ENCODE measurements around the gene FER.
"Not testable (repeated sequence)": the region's sequence is repeated elsewhere in the genome, so short reads cannot be mapped to it uniquely, and the experiment has no call there.

FER gene

DNA sequence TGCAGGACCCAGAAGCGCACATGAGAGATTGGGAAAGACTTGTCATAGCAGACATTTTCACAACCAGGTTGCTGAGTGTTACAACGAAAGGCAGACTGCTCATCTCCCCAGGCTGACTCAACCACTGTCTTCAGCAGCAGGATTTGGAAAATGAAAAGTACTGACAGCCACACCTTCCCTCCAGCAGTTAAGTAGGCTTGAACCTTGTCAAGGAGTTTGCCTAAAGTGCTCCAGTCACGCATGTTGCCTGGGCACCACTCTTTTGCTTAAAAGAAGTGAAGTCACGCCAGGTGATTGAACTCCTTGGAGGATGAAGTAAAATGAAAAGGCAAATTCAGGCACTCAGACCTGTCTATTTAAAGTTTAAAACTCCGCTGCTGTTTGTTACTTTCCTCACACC is 304.5 kb downstream of the FER start:
- DNase-seq: not testable (repeated sequence)

DNA sequence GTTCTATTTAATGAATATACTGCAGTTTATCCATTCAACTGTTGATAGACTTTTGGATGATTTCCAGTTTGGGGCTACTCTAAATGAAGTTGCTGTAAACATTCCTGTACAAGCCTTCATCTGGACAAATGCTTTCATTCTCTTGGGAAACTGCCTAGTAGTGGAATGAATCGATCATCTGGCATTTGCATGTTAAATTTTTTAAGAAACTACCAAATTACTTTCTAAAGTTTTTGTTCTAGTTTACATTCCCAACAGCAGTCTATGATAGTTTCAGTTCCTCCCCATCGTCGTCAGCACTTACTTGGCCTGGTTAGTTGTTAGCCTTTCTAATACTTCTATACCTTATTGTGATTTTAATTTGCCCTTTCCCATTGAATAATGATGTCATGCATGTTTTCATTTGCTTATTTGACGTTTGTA is 306.3 kb downstream of the FER start:
- no peak for DNase-seq

DNA sequence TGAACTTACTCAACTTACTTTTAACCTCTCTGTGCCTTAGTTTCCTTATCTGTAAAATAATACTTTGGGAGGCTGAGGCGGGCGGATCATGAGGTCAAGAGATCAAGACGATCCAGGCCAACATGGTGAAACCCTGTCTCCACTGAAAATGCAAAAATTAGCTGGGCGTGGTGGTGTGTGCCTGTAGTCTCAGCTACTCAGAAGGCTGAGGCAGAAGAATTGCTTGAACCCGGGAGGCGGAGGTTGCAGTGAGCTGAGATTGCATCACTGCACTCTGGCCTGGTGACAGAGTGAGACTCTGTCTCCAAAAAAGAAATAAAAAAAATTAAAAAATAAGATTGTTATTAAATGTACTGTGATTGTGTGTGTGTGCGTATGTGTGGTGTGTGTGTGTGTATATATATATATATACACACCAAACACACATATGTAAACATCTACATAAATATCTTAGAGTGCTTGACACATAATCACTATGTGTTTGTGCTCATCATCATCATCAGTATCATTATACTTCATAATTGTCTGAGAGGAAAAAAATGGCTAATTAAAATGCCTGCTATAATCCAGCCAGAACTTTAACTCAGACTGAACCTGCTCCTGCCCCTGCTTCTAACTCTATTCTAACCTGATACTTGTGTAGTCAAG is 312.8 kb downstream of the FER start:
- no peak for DNase-seq

GRCh38 chr5:109062664-109063063 is 315.0 kb downstream of the FER start:
- no peak for DNase-seq

DNA sequence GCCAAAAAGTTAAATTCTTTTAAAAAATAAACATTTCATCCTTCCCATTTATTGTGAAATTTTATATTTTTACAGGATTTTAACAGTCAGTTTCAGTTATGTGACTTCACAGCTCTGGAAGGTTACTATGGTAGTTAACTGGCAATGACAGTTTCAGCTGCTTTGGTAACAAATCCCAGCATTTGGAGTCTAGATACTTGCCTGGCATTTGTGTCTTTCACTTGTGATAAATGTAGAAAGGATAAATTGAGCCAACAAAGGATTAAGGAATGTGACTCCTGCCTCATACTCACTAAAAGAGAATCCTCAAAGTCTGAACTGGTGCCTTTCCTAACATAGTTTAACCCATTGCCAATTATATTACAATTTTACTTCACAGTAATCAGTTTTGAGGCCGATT is 315.5 kb downstream of the FER start:
- DNase-seq: no peak

GRCh38 chr5:109076741-109077140 is 329.0 kb downstream of the FER start:
- no peak for DNase-seq

GRCh38 chr5:109078448-109078847 is 330.8 kb downstream of the FER start:
- DNase-seq: no peak

DNA sequence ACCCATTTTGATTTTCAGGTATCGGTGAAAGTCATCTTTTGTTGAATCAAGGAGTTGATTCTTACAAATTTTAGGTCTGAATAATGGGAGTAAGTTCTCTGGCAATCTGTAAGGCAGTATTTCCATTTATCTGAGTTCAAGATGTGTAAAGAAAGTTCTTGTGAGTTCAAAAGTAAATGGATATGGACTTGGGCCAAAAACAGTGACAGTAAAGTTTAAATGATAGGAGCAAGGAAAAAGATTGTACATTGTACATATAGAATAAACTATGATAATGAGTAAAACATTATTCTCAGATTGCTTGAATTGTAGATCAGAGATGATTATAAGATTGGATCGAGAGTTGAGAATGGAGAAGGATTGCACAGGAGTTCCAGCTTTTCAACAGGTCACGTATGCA is 332.8 kb downstream of the FER start:
- no peak for DNase-seq

- no peak for DNase-seq
Observed at GRCh38 chr5:109080896-109081295, 333.2 kb downstream of the FER start.

GRCh38 chr5:109083937-109084336 is 336.2 kb downstream of the FER start:
- no peak for DNase-seq

DNA sequence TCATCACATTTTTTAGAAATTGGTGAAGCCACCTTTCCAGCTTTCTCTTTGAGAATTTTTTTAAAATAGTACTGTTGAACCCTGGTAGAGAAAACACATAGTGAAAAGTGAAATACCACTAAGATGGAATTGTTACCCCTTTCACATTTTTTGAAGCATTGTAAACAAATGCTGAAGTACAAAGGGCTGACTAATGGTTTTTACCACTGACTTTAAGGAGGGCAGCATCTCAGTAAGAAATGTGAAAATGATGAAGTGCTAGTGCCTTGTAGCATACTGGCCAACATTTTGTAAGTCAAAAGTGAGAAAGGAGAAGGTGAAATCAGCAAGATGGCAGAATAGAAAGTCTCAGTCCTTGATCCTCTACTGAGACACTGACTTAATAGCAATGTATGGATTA is 341.5 kb downstream of the FER start:
- no peak for DNase-seq

DNA sequence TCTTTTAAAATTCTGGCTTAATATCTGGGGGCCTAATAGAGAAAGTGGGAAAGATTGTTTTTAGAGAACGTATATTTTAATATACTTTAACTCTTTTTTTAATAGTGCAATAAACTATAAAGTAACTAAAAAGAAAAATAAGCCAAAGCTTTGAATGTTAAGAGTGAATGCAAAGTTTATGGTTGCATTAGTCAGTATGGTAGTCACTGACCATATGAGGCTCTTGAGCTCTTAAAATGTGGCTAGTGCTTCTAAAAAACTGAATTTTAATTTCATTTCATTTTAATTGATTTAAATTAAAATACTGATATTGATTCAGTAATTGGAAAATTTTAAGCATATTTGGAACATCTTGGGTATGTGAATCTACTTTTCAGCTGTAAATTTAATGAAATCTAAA is 351.4 kb downstream of the FER start:
- DNase-seq: no peak

DNA sequence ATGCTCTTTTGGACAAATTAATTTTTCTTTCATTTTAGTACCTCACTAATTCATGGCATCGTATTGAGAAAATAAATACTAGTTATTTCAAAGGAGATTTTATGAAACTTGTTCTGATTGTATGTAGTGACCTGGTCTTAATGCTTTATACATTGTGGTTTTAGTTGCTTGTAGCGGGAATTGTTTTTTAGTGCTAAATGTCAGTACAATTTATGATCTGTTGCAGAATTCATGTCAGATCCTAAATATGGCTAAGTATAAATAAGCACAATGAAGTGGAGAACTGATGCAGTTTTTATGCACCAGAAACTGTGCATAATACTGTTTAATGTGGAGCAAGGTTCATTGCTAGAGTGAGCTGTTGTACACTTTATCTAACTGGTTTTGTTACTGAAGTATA is 353.3 kb downstream of the FER start:
- no peak for DNase-seq

GRCh38 chr5:109102096-109102690 is 354.5 kb downstream of the FER start:
- DNase-seq: no peak

- DNase-seq: no peak
Observed at GRCh38 chr5:109105631-109106267, 358.1 kb downstream of the FER start.

DNA sequence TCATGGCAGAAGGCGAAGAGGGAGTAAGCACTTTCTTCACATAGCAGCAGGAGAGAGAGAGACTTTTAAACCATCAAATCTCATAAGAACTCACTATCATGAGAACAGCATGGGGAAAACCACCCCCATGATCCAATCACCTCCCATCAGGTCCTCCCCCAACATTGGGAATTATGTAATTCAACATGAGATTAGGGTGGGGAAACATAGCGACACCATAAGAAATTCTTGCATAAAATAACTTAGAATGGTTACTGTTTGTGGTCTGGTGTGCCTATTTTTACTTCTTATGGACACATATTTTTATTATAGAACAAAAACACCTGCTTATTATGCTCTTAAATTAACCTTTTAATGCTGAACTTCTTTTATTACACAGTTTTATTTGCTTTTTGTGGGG is 364.0 kb downstream of the FER start:
- DNase-seq: no peak

- DNase-seq: no peak
Observed at GRCh38 chr5:109113608-109114007, 365.9 kb downstream of the FER start.

DNA sequence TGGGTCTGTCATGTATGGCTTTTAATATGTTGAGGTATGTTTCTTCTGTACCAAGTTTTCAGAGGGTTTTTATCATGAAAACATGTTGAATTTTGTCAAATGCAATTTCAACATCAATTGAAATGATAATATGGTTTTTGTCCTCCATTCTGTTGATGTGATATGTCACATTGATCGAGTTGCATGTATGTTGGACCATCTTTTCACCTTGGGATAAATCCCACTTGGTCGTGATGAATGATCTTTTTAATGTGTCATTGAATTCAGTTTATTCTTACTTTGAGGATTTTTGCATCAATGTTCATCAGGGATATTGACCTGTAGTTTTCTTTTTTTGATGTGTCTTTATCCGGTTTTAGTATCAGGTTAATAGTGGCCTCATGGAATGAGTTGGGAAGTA is 373.5 kb downstream of the FER start:
- DNase-seq: no peak

DNA sequence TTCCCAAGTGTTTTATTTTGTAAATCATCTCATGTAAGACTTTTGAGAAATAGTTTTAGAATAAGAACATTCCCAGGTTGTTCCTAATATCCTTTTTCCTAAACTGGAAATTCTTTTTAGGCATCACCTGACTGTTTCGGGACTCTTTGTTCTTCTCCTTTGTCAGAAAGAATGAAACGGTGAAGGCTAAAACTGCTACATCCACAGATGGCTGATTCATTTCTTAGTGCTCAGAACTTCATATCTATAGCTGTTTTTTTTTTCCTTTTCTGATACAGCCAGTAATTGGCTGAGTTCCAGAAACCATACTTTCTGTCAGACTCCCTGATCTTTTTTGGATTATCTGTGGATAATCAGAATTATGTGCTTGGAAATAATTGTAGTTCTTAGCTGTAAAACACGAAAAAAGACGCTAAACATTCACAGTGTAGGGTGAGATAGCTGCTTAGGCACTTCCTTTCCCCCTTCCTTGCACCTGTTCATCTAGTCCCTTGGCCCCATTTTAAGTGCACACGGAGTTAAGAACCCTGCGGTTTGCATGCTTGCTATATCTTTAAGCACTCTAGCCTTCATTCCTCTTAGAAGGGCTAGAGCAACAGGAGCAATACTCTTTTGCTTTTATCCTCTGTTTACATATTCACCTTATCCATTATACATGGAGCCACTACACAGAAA is 378.2 kb downstream of the FER start:
- no peak for DNase-seq

GRCh38 chr5:109126481-109126880 is 378.8 kb downstream of the FER start:
- DNase-seq: no peak

DNA sequence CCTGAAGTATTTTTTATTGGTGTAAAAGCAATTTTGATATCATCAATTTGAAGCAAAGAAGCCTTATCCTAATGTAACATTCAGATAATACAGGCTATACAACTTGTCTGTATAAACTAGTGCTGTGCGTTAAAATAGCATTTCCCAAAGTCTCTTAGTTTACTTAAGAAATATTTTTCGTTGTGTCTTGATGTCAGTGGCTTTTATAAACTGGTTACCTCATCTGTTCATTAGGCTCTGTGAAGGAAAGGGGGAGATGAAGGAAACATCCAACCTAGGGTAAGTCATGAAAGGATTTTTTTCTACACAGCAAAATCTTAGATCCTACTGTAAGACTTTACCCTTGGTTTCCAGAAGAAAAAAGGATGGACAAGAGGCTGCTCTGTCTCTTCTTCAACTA is 389.2 kb downstream of the FER start:
- no peak for DNase-seq

DNA sequence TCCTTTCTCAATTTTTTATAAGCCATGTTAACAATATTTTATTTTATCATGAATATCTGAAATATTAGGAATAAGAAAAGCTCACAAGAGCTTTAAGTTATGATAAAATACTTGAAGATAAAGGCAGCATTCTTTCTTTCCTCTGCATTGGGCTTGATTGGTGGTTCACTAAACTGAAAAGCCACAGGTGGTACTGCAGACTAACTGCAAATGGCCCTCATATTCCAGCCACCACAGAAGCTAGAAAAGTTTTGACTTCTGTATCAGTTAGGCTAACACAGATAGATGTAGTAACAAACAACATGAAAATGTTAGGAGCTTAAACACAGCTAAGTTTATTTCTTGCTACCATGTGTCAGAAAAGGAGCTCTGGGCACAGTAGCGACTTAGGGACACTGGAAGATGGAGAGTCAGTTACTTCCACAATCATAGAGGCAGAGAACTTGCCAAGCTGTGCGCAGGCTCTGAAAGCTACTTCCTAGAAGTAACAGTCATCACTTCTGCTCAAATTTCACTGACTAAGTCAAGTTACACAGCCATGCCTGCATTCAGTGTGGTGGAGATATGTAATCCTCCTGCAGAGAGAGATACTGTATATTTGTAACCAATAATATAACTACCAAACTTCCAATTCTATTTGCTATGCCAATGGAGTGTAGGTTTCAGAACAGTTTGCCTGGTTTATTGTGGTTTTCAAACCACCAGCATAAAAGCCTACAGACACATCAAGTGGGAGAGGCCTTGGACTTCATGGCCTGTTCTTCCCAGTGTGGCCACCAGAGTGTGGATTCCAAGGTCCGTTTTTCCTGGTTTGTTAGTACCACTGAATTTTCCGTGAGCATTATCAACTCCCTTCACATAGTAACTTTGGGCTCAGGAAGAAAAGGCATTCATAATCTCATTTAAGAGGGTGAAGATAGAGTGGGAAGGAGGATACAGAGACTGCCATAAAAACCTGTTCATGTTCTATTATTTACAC is 393.8 kb downstream of the FER start:
- DNase-seq: no peak

DNA sequence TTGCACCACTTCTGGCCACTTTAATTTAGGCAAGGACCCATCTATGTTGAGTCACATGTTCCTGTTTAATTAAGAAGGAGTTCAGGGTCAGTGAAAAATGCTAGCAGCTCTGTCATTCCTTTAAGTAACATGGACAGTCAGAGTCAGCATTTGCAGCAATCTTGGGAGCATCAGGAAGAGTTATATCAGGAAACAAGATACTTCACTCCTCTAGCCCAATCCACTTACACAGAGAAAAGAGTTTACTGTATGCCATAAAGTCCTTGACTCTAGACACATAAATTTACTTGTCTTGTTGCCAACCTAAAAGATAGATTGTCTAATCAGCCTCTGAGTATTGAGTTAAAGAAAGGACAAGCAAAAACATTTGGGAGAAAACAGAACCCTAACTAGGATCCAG is 395.3 kb downstream of the FER start:
- DNase-seq: no peak

Measured in CD4-positive, alpha-beta T cell treated with Interferon alpha-2 for 1 hour (primary cell).